MCF 10A (cell line): ENCODE data around the gene PLIN3. TPM values are rescaled to one million over a fixed set of nuclear protein-coding genes. Genes with fewer than 3 reads are reported as not detected.
A peak's percentile ranks its signal among the peaks of the same experiment; 100 is the strongest.

Experiments
- BruUV-seq: library from RNA; stranded (reverse); fragments of 400-500 nt; replicated peaks from 2 replicates; lab custom pipeline; 2021; lab: Mats Ljungman, UMichigan
- CTCF ChIA-PET: fragments of 300-600 bp; sonication (Branson Sonifier 250); formaldehyde crosslinking; extraction: SDS; loops from one replicate; lab custom pipeline; 2021; ENCODE audit warnings: antibody characterized with exemption, inconsistent platforms; lab: Yijun Ruan, JAX
- POLR2A ChIA-PET: fragments of 300-600, 350-650 bp; sonication (Branson Sonifier 250); formaldehyde crosslinking; extraction: SDS; loops from one replicate; lab custom pipeline; 2020; ENCODE audit warnings: antibody characterized with exemption, inconsistent platforms; lab: Yijun Ruan, JAX
- DNase-seq: peaks from one replicate; pipeline ENCODE4 v3.0.0-alpha.2; 2018; ENCODE audit not compliant: unreplicated experiment
- H3K27ac Mint-ChIP-seq: one replicate; pipeline ENCODE4 v1.8.0; 2022; ENCODE audit warnings: mild to moderate bottlenecking, low read depth, mixed read lengths; ENCODE audit not compliant: unreplicated experiment
- H3K27me3 Mint-ChIP-seq: one replicate; pipeline ENCODE4 v1.8.0; 2022; ENCODE audit warnings: mixed read lengths; ENCODE audit not compliant: insufficient read depth, unreplicated experiment
- H3K36me3 Mint-ChIP-seq: one replicate; pipeline ENCODE4 v1.8.0; 2022; ENCODE audit warnings: mild to moderate bottlenecking, moderate library complexity, mixed read lengths; ENCODE audit not compliant: insufficient read depth, unreplicated experiment
- H3K4me1 Mint-ChIP-seq: one replicate; pipeline ENCODE4 v1.8.0; 2022; ENCODE audit warnings: mixed read lengths; ENCODE audit not compliant: insufficient read depth, unreplicated experiment
- H3K4me3 Mint-ChIP-seq: one replicate; pipeline ENCODE4 v1.8.0; 2022; ENCODE audit warnings: mild to moderate bottlenecking, moderate library complexity, mixed read lengths; ENCODE audit not compliant: unreplicated experiment
- H3K9me3 Mint-ChIP-seq: one replicate; pipeline ENCODE4 v1.8.0; 2022; ENCODE audit warnings: mixed read lengths; ENCODE audit not compliant: unreplicated experiment
- CTCF ChIP-seq: fragments of 200-600 bp; IDR thresholded peaks from one replicate; pipeline ENCODE4 v1.8.0; 2022; ENCODE audit warnings: antibody characterized with exemption, mild to moderate bottlenecking; ENCODE audit not compliant: unreplicated experiment
- intact Hi-C: fragments of 100-400 bp; cut with micrococcal nuclease; formaldehyde crosslinking; loops from 2 replicates; pipeline ENCODE4 v1.14.1; 2022
- total RNA-seq: library from RNA; stranded (reverse); gene quantifications from 2 replicates; pipeline ENCODE4 v1.2.3, GENCODE V29; 2022

Gene PLIN3
- total RNA-seq, 1 experiment from 2014 or later = 64.3 TPM

- Mint-ChIP-seq H3K36me3 (peaks cover 26% of the 10 kb centered on the region), H3K27me3 (no peaks in the 10 kb centered on the region), H3K9me3 (no peaks in the 10 kb centered on the region), H3K4me3 (peak overlapping the region; percentile 60), H3K4me1 (peaks cover 26% of the 10 kb centered on the region), H3K27ac (peak overlapping the region; percentile 87)
- no peak for TF ChIP-seq CTCF
- BruUV-seq = no TSS peak
- intact Hi-C loops = loop anchor here (5.0 to 10.0 kb wide), 2 partner anchors 58 to 189 kb away; partner anchors contain the start of gene DPP9
- ChIA-PET CTCF (interaction anchor here (0.6 to 4.5 kb wide), 9 partner anchors 12 to 991 kb away, joined by 3 to 86 read pairs (median 3); partner anchors contain the start of gene FEM1A), POLR2A (interaction anchor here (0.7 to 5.8 kb wide), 7 partner anchors 35 to 709 kb away, joined by 3 to 85 read pairs (median 3); partner anchors contain the start of genes KDM4B, PLIN3, SAFB and SAFB2)
- DNase-seq = peak; percentile 44
Measured at GRCh38 chr19:4913996-4914735, 46.7 kb upstream of the PLIN3 start.

GRCh38 chr19:4911786-4912672 is 44.6 kb upstream of the PLIN3 start:
- H3K36me3 Mint-ChIP-seq = peaks cover 18% of the 10 kb centered on the region
- H3K4me1 Mint-ChIP-seq = peaks cover 26% of the 10 kb centered on the region
- H3K9me3 Mint-ChIP-seq = no peaks in the 10 kb centered on the region
- POLR2A ChIA-PET = interaction anchor here (0.5 to 5.8 kb wide), 23 partner anchors 16 to 711 kb away, joined by 3 to 98 read pairs (median 4); partner anchors contain the start of genes DPP9, KDM4B, PLIN3 and SAFB
- peak overlapping the region; percentile 85 for H3K27ac Mint-ChIP-seq
- intact Hi-C loops = loop anchor here (1.0 to 10.0 kb wide), 5 partner anchors 40 to 187 kb away; partner anchors contain the start of gene DPP9
- TF ChIP-seq CTCF = peak; percentile 54
- peak overlapping the region; percentile 65 for H3K4me3 Mint-ChIP-seq
- peak; percentile 99 for DNase-seq
- CTCF ChIA-PET = interaction anchor here (0.5 to 4.5 kb wide), 34 partner anchors 10 to 677 kb away, joined by 3 to 93 read pairs (median 4); partner anchors contain the start of genes ARRDC5, FEM1A and PLIN3
- H3K27me3 Mint-ChIP-seq = no peaks in the 10 kb centered on the region
- BruUV-seq = no TSS peak

GRCh38 chr19:4911314-4911713 is 43.8 kb upstream of the PLIN3 start:
- TSS peak; percentile 72 for BruUV-seq
- Mint-ChIP-seq H3K9me3 (no peaks in the 10 kb centered on the region), H3K36me3 (peaks cover 12% of the 10 kb centered on the region), H3K4me1 (peaks cover 26% of the 10 kb centered on the region), H3K27me3 (no peaks in the 10 kb centered on the region), H3K27ac (peak overlapping the region; percentile 85), H3K4me3 (peak overlapping the region; percentile 65)
- CTCF ChIA-PET = interaction anchor here (0.5 to 4.5 kb wide), 22 partner anchors 9 to 626 kb away, joined by 3 to 93 read pairs (median 5); partner anchors contain the start of genes ARRDC5 and PLIN3
- POLR2A ChIA-PET = interaction anchor here (0.6 to 5.8 kb wide), 18 partner anchors 13 to 712 kb away, joined by 3 to 98 read pairs (median 6); partner anchors contain the start of genes DPP9, KDM4B, PLIN3 and SAFB
- intact Hi-C loops = loop anchor here (5.0 to 10.0 kb wide), 2 partner anchors 61 to 187 kb away; partner anchors contain the start of gene DPP9
- TF ChIP-seq CTCF = no peak
- peak; percentile 30 for DNase-seq
